Duodenal mucosa (tissue), 2 donors: ENCODE results near the gene HADHA.
A peak's percentile ranks its signal among the peaks of the same experiment; 100 is the strongest.

Experiments used
- H3K27ac ChIP-seq: one replicate; pipeline ENCODE4 v1.7.0; 2013; ENCODE audit warnings: low read depth, low read length
- H3K27me3 ChIP-seq, 2 donors: one replicate each; pipeline ENCODE4 v1.7.0; 2013; ENCODE audit warnings: low read length in 2 of 2, control low read depth in 1 of 2; ENCODE audit not compliant: insufficient read depth in 2 of 2, control insufficient read depth in 1 of 2
- H3K36me3 ChIP-seq, 2 donors: one replicate each; pipeline ENCODE4 v1.7.0; 2013; ENCODE audit warnings: low read length in 2 of 2, control low read depth in 1 of 2; ENCODE audit not compliant: insufficient read depth in 2 of 2, control insufficient read depth in 1 of 2
- H3K4me1 ChIP-seq, 2 donors: one replicate each; pipeline ENCODE4 v1.7.0; 2013; ENCODE audit warnings: low read length in 2 of 2, control low read depth in 1 of 2; ENCODE audit not compliant: insufficient read depth in 2 of 2, control insufficient read depth in 1 of 2
- H3K4me3 ChIP-seq, 2 donors: one replicate each; pipeline ENCODE4 v1.7.0; 2013; ENCODE audit warnings: low read length in 2 of 2, low read depth in 1 of 2
- H3K9ac ChIP-seq, 2 donors: one replicate each; pipeline ENCODE4 v1.7.0; 2013; ENCODE audit warnings: low read length in 2 of 2, low read depth in 1 of 2
- H3K9me3 ChIP-seq, 2 donors: one replicate each; pipeline ENCODE4 v1.7.0; 2013; ENCODE audit warnings: low read length in 2 of 2, control low read depth in 1 of 2; ENCODE audit not compliant: control insufficient read depth in 1 of 2

Gene HADHA

DNA sequence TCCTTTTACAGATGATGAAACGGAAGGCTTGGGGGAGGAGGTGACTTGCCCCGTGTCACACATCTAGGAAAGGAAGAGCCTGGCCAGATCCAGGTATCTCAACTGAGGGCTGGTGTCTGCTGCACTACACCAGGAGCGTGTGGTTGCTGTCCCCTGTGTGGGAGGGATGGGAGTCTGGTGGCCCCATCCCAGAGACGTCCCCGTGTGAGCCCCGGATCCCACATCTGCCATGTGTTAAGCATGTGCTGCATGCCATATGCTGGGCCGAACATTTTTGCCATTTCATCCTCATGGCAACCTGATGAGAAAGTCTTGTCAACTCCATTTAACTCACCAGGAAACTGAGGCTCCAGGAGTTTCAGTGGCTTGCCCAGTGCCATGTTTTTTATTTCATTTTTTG lies 67.3 kb downstream of the HADHA start:
- peaks cover 3 to 5% of the 10 kb centered on the region in 2 donors for H3K4me1 ChIP-seq
- no peaks in the 10 kb centered on the region for H3K36me3 ChIP-seq

GRCh38 chr2:26176279-26176615 lies 68.2 kb downstream of the HADHA start:
- Histone ChIP-seq H3K9ac (no peak overlapping the region), H3K9me3 (no peaks in the 10 kb centered on the region), H3K4me3 (no peak overlapping the region), H3K27me3 (peaks cover 24 to 26% of the 10 kb centered on the region in 2 donors), H3K4me1 (peaks cover 3 to 5% of the 10 kb centered on the region in 2 donors), H3K36me3 (no peaks in the 10 kb centered on the region), H3K27ac (no peak overlapping the region)

More for the DNA sequence above, 67.3 kb downstream of the HADHA start:
- H3K9ac ChIP-seq, result no peak overlapping the region
- peaks cover 24 to 25% of the 10 kb centered on the region in 2 donors for H3K27me3 ChIP-seq
- H3K27ac ChIP-seq, result no peak overlapping the region
- H3K4me3 ChIP-seq, result no peak overlapping the region
- H3K9me3 ChIP-seq, result no peaks in the 10 kb centered on the region

DNA sequence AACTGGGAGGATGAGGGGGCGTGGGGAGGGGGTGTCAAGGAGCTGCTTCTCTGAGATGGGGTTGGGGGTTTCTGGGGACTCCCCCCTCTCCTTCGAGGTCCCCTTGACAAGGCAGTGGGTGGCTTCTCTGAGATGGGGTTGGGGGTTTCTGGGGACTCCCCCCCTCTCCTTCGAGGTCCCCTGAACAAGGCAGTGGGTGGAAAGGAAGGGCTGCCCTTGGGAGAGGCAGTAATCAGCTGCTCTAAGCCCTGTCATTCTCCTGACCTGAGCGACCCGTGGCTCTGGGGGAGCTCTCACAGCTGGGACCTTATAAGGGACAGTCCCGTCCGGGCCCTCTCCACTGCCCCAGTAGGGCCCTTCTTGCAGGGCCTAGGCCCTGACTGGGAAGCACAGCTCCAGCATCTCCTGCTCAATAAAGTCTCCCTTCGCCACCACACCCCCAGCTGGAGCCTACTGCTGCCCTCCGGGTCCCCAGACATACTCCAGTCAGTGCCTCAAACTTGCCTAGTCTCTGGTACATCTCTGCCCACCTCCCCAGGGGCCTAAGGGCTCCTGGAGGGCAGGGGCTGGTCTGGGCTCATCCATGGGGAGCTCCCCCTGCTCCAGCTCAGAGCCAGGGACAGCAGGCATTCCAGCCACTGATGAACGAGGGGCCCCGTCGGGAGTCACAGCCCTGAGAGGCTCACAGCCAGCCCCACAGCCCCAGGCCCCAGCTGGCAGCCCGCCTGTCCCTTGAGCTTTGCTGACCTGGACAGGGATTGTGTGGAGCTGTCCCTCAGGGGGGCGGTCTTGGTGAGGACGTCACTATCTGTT lies 68.8 kb downstream of the HADHA start:
- Histone ChIP-seq H3K4me1 (peaks cover 5% of the 10 kb centered on the region in 2 donors), H3K27me3 (peaks cover 21 to 26% of the 10 kb centered on the region in 2 donors), H3K4me3 (no peak overlapping the region), H3K36me3 (no peaks in the 10 kb centered on the region), H3K9me3 (no peaks in the 10 kb centered on the region), H3K9ac (no peak overlapping the region), H3K27ac (no peak overlapping the region)

DNA sequence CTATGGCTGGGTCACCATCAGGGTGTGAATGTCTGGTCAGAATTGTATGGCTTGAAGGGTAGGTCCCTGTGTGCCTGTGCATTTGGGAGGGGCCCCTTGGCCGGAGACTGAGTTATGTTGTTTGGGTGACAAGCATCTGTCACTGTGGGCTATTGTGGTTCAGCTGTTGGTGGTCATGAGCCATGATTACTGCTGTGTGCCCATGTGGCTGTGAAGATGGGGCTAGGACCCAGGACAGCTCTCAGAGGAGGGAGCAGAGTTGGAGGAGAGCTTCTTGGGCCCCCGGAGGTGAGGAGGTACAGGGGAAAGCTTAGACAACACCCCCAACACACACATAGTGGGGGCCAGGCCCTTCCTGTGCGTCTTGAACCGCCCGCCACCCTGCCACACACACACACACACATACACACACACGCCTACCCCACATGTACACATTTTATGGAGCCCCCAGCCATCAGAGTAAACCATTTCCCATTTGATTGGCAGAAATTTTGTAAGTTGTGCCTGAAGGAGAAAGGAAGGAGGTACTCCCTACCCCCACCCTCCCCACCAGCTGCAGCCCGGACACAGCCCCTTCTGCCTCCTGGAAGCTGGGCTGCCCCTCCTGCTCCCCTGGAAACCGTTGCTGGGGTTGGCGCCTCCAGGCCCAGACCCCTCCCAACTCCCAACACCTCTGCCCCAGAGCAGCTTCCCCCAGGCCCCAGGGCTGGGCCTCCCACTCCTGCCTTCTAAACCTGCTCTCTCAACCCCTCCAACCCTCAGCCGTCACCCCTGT lies 69.6 kb downstream of the HADHA start:
- Histone ChIP-seq H3K4me1 (peaks cover 5% of the 10 kb centered on the region in 2 donors), H3K9me3 (no peaks in the 10 kb centered on the region), H3K27ac (no peak overlapping the region), H3K36me3 (no peaks in the 10 kb centered on the region), H3K4me3 (no peak overlapping the region), H3K9ac (no peak overlapping the region), H3K27me3 (peaks cover 21 to 26% of the 10 kb centered on the region in 2 donors)

GRCh38 chr2:26173776-26174482 lies 70.5 kb downstream of the HADHA start:
- Histone ChIP-seq H3K27me3 (peaks cover 17 to 21% of the 10 kb centered on the region in 2 donors), H3K27ac (no peak overlapping the region), H3K9ac (no peak overlapping the region), H3K9me3 (no peaks in the 10 kb centered on the region), H3K36me3 (no peaks in the 10 kb centered on the region), H3K4me1 (peaks cover 0 to 5% of the 10 kb centered on the region in 2 donors), H3K4me3 (no peak overlapping the region)

DNA sequence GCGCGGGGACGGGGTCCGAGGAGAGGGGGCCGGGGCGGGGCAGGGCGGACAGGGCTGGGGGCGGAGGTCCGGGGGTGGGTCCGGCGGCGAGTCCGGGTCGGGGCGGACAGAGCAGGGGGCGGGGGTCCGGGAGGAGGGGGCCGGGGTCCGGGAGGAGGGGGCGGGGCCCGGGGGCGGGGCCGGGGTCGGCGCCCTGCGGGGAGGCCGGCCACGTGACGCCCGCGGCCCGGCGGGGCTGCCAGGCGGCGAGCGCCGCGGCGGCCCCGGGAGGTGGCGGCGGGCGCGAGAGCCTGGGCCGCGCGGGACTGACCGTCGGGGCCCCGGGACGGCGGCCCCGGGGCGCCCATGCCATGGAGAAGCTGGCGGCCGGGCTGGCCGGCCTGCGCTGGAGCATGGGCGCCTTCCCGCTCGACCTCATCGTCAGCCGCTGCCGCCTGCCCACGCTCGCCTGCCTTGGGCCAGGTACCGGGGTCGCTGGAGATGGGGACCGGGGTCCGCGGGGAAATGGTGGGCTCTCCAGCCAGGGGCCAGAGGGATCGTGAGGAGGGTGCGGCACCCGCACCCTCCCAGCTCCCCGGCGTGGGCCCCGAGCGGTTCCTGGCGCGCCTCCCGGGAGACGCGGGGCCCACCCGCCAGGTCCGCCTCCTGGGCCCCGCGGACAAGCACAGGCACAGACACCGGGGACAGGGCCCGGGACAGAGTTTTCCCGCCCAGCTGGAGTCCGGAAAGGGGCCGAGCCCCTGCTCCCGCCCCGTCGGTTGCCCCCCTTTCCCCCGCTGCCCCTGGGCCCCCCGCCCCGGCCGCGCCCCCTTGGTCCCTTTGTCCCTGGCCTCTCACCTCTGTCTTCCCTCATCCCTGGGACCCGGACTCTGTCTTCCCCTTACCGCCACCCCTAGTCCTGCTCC lies 71.3 kb downstream of the HADHA start, which contains the start of gene GAREM2:
Gene GAREM2 (plus strand): TSS at position 218 of the 905 bp plus-strand sequence. CDS start 133 bp downstream, at position 351.
- no peaks in the 10 kb centered on the region for H3K36me3 ChIP-seq
- peaks cover 17 to 21% of the 10 kb centered on the region in 2 donors for H3K27me3 ChIP-seq
- H3K27ac ChIP-seq, result no peak within 1 kb of the TSS
- no peaks in the 10 kb centered on the region for H3K9me3 ChIP-seq
- peaks cover 0 to 5% of the 10 kb centered on the region in 2 donors for H3K4me1 ChIP-seq
- no peak within 1 kb of the TSS for H3K9ac ChIP-seq
- peak within 1 kb of the TSS in 1 of 2 donors; percentile 22 for H3K4me3 ChIP-seq

- no peak overlapping the region for H3K9ac ChIP-seq
- H3K36me3 ChIP-seq, result no peaks in the 10 kb centered on the region
- no peaks in the 10 kb centered on the region for H3K9me3 ChIP-seq
- peaks cover 17 to 21% of the 10 kb centered on the region in 2 donors for H3K27me3 ChIP-seq
- no peak overlapping the region for H3K27ac ChIP-seq
- H3K4me3 ChIP-seq, result peak overlapping the region in 1 of 2 donors; percentile 8
- H3K4me1 ChIP-seq, result peaks cover 0 to 5% of the 10 kb centered on the region in 2 donors
Measured at GRCh38 chr2:26172189-26172870, 72.1 kb downstream of the HADHA start.

GRCh38 chr2:26170795-26171194 lies 73.6 kb downstream of the HADHA start:
- H3K27me3 ChIP-seq, result peaks cover 17 to 21% of the 10 kb centered on the region in 2 donors
- no peaks in the 10 kb centered on the region for H3K9me3 ChIP-seq
- H3K4me1 ChIP-seq, result peaks cover 0 to 5% of the 10 kb centered on the region in 2 donors
- no peaks in the 10 kb centered on the region for H3K36me3 ChIP-seq
- no peak overlapping the region for H3K27ac ChIP-seq
- H3K4me3 ChIP-seq, result no peak overlapping the region
- no peak overlapping the region for H3K9ac ChIP-seq
